Measurements from ENCODE around the gene BRD4.

The BRD4 gene

GRCh38 chr19:15292847-15293582, 39.3 kb downstream of the BRD4 start:
- no peak overlapping the region for H3K4me3 ChIP-seq (ENCODE audit: control insufficient read depth, low read depth, low read length)
- DNase-seq (ENCODE audit: low read depth) = no peak
- no peak for TF ChIP-seq CTCF (conservative IDR thresholded peaks at IDR 0.05; ENCODE audit: control insufficient read depth, insufficient read depth, low read depth, low read length)

- TF ChIP-seq CTCF (conservative IDR thresholded peaks at IDR 0.05; ENCODE audit: control insufficient read depth, insufficient read depth, low read depth, low read length) = no peak
- no peak overlapping the region for H3K4me3 ChIP-seq (ENCODE audit: control insufficient read depth, low read depth, low read length)
- no peak for DNase-seq (ENCODE audit: low read depth)
These were observed 40.2 kb downstream of the BRD4 start for GRCh38 chr19:15292140-15292539.

GRCh38 chr19:15291548-15292021, 40.8 kb downstream of the BRD4 start:
- TF ChIP-seq CTCF (conservative IDR thresholded peaks at IDR 0.05; ENCODE audit: control insufficient read depth, insufficient read depth, low read depth, low read length) = no peak
- H3K4me3 ChIP-seq (ENCODE audit: control insufficient read depth, low read depth, low read length) = no peak overlapping the region
- DNase-seq (ENCODE audit: low read depth) = no peak

GRCh38 chr19:15291089-15291488, 41.2 kb downstream of the BRD4 start:
- no peak for TF ChIP-seq CTCF (conservative IDR thresholded peaks at IDR 0.05; ENCODE audit: control insufficient read depth, insufficient read depth, low read depth, low read length)
- H3K4me3 ChIP-seq (ENCODE audit: control insufficient read depth, low read depth, low read length) = no peak overlapping the region
- DNase-seq (ENCODE audit: low read depth) = peak; percentile 78

- DNase-seq (ENCODE audit: low read depth) = no peak
- no peak for TF ChIP-seq CTCF (conservative IDR thresholded peaks at IDR 0.05; ENCODE audit: control insufficient read depth, insufficient read depth, low read depth, low read length)
- H3K4me3 ChIP-seq (ENCODE audit: control insufficient read depth, low read depth, low read length) = no peak overlapping the region
These were observed 42.2 kb downstream of the BRD4 start for GRCh38 chr19:15290166-15290565.

- no peak for DNase-seq (ENCODE audit: low read depth)
- TF ChIP-seq CTCF (conservative IDR thresholded peaks at IDR 0.05; ENCODE audit: control insufficient read depth, insufficient read depth, low read depth, low read length) = no peak
- no peak overlapping the region for H3K4me3 ChIP-seq (ENCODE audit: control insufficient read depth, low read depth, low read length)
These were observed 42.7 kb downstream of the BRD4 start for GRCh38 chr19:15289673-15290072.

Data from fibroblast of mammary gland (primary cell).